Measurements from ENCODE around the gene FYN.

Gene FYN

DNA sequence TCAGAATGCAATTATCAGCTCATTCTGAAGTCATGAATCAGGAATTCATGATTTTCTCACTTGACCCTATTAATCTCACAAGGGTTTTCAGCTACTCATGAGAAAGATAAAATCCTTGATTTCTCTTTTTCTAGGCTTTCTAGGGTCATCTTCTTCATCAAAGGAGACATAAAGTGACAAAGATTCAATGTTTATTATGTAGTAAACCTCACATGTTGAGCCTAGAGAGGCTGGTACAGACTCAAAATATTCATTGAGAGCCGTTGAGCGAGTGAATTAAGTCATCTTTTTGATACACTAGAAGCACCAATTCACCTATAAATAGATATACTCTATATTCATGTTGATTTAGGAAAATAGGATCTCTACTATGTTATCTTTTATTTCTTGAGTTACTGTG is 162.8 kb downstream of the FYN start:
- no peak overlapping the region for H3K4me3 Mint-ChIP-seq
- peaks cover 74% of the 10 kb centered on the region for H3K36me3 Mint-ChIP-seq (ENCODE audit: insufficient read depth)
- DNase-seq (ENCODE audit: low spot score in 2 of 2) (no peak), ATAC-seq (replicated peaks; ENCODE audit: extremely low read depth, poor library complexity, severe bottlenecking) (no peak)
- H3K9me3 Mint-ChIP-seq = no peaks in the 10 kb centered on the region
- no peaks in the 10 kb centered on the region for H3K27me3 Mint-ChIP-seq
- H3K27ac Mint-ChIP-seq (ENCODE audit: low read depth) = peak overlapping the region; percentile 90
- peaks cover 55% of the 10 kb centered on the region for H3K4me1 Mint-ChIP-seq

DNA sequence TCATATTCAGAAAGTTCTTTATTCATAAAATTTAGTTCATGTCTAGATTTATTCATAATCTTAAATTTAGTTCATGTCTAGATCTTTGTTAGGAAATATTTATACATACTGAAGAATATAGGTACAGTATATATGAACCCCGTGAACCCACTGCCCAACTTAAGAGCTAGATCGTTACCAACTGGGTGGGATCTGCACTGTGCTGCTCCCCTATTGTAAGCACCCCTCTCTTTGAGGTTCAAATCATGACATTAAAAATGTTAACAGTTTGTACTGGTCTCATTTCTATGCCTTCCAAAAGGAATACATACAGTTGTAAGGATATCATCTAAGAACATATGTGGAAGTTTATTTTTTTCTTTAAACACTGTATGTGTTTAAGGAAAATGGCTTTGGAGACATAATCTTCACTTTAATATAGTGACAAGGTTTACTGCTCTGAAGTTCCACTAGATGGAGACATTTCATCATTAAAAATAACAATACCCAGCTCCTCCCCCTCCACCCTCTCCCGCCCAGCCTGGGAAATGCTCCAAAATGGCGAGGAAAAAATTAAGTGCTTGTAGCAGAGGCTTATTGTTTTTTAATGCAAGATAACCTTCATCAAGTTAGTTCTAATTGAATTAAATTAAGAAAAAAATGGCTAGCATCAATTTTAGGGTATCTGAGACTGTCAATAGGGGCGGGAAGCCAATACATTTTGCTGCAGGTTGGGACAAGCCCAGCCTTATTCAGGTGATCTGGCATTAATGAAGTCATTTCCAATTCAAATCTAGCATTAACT is 163.4 kb downstream of the FYN start:
- Mint-ChIP-seq H3K36me3 (ENCODE audit: insufficient read depth) (peaks cover 75% of the 10 kb centered on the region), H3K9me3 (no peaks in the 10 kb centered on the region), H3K4me1 (peaks cover 48% of the 10 kb centered on the region), H3K4me3 (no peak overlapping the region), H3K27ac (ENCODE audit: low read depth) (peak overlapping the region; percentile 81), H3K27me3 (no peaks in the 10 kb centered on the region)
- peak; percentile 31 to 49 for DNase-seq (ENCODE audit: low spot score in 2 of 2)
- ATAC-seq (replicated peaks; ENCODE audit: extremely low read depth, poor library complexity, severe bottlenecking) = peak; percentile 66

DNA sequence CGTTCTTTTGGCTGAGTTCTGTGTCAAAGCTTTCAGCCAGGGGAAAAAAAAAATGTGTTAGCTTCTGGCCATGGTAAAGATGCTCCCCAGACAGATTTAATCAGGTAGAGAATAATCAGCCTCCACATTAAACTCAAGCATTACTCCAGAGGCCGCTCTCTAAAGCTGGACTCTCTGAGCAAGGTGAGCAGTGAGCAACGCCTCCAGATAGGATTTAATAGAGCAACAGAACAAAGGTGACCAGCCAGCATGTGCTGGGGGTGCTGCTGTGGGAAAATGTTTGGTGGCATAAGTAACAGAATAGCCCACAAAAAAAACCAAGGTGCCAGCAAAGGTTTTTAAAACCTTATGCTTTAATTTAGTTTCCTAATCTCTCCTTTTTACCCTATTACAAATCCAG is 164.1 kb downstream of the FYN start:
- Mint-ChIP-seq H3K27ac (ENCODE audit: low read depth) (peak overlapping the region; percentile 81), H3K4me3 (no peak overlapping the region)

GRCh38 chr6:111707773-111708172 is 165.5 kb downstream of the FYN start:
- H3K9me3 Mint-ChIP-seq = no peaks in the 10 kb centered on the region
- no peaks in the 10 kb centered on the region for H3K27me3 Mint-ChIP-seq
- peak overlapping the region; percentile 22 for H3K27ac Mint-ChIP-seq (ENCODE audit: low read depth)
- ATAC-seq (replicated peaks; ENCODE audit: extremely low read depth, poor library complexity, severe bottlenecking) (no peak), DNase-seq (ENCODE audit: low spot score in 2 of 2) (no peak)
- H3K4me3 Mint-ChIP-seq = no peak overlapping the region
- H3K4me1 Mint-ChIP-seq = peaks cover 41% of the 10 kb centered on the region
- H3K36me3 Mint-ChIP-seq (ENCODE audit: insufficient read depth) = peaks cover 78% of the 10 kb centered on the region

More for the DNA sequence above, 164.1 kb downstream of the FYN start:
- Mint-ChIP-seq H3K36me3 (ENCODE audit: insufficient read depth) (peaks cover 78% of the 10 kb centered on the region), H3K9me3 (no peaks in the 10 kb centered on the region), H3K27me3 (no peaks in the 10 kb centered on the region), H3K4me1 (peaks cover 44% of the 10 kb centered on the region)
- no peak for DNase-seq (ENCODE audit: low spot score in 2 of 2)
- ATAC-seq (replicated peaks; ENCODE audit: extremely low read depth, poor library complexity, severe bottlenecking) = no peak

GRCh38 chr6:111706841-111707391 is 166.3 kb downstream of the FYN start:
- ATAC-seq (replicated peaks; ENCODE audit: extremely low read depth, poor library complexity, severe bottlenecking) (no peak), DNase-seq (ENCODE audit: low spot score in 2 of 2) (no peak)
- Mint-ChIP-seq H3K27ac (ENCODE audit: low read depth) (no peak overlapping the region), H3K27me3 (no peaks in the 10 kb centered on the region), H3K36me3 (ENCODE audit: insufficient read depth) (peaks cover 78% of the 10 kb centered on the region), H3K4me1 (peaks cover 39% of the 10 kb centered on the region), H3K9me3 (no peaks in the 10 kb centered on the region), H3K4me3 (no peak overlapping the region)

DNA sequence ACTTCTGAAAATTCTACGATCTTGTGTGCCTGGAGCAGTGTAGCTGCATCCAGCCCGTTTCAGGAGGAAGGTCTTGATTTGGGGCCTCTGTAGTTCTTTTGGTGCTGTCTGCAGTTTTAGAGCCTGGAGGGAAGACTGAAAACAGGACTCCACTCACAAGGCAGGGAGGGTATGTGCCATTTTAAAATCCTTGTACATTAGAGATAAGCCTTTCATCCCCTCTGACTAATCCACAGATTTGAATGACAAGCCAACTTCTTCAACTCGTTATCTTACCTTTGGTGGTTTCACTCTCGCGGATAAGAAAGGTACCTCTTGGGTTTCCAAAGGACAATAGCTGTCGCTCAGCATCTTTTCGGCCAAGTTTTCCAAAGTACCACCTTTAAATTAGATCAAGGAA is 169.5 kb downstream of the FYN start:
- peaks cover 89% of the 10 kb centered on the region for H3K36me3 Mint-ChIP-seq (ENCODE audit: insufficient read depth)
- DNase-seq (ENCODE audit: low spot score in 2 of 2) (no peak), ATAC-seq (replicated peaks; ENCODE audit: extremely low read depth, poor library complexity, severe bottlenecking) (no peak)
- H3K9me3 Mint-ChIP-seq = no peaks in the 10 kb centered on the region
- H3K27ac Mint-ChIP-seq (ENCODE audit: low read depth) = no peak overlapping the region
- H3K4me1 Mint-ChIP-seq = peaks cover 34% of the 10 kb centered on the region
- H3K27me3 Mint-ChIP-seq = no peaks in the 10 kb centered on the region
- H3K4me3 Mint-ChIP-seq = no peak overlapping the region

DNA sequence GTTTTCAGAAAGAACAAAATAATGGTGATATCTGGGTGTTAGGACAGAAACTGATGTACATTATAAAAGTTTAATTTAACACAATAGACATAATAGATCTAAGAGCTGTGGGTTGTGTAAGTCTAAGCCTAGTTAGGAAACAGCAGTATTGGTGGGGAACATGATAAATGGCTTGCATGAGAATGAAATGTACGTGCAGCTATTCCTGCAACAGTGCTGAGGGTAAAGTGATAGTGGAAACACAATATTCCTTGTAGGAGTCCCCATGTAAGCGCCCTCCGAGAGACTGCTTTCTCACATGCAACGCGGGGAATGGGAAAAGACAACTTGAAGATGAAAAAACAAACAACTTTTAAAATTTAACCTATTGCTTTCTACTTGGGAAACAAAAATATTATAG is 171.0 kb downstream of the FYN start:
- DNase-seq (ENCODE audit: low spot score in 2 of 2) (no peak), ATAC-seq (replicated peaks; ENCODE audit: extremely low read depth, poor library complexity, severe bottlenecking) (no peak)
- H3K4me1 Mint-ChIP-seq = peaks cover 34% of the 10 kb centered on the region
- H3K27ac Mint-ChIP-seq (ENCODE audit: low read depth) = no peak overlapping the region
- no peaks in the 10 kb centered on the region for H3K27me3 Mint-ChIP-seq
- peaks cover 88% of the 10 kb centered on the region for H3K36me3 Mint-ChIP-seq (ENCODE audit: insufficient read depth)
- no peaks in the 10 kb centered on the region for H3K9me3 Mint-ChIP-seq
- no peak overlapping the region for H3K4me3 Mint-ChIP-seq

DNA sequence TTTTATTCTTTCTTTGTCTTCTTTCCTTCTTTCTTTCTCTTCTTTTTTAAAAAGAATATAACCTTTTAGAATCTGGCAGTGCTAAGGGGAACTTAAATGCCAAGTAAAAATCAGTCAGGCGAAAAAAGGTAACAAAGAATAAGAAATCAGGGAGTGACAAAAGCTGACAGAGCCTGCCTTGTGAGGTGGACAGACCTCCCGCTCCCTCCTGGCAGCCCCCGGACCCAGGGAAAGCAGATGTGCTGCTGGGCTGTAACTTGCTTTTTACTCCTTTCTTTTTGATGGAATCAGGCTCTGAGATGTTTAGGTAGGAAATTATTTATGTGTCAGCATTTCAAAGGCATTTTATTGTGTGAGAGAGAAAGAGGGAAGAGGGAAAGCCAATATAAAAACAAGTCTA is 172.1 kb downstream of the FYN start:
- ATAC-seq (replicated peaks; ENCODE audit: extremely low read depth, poor library complexity, severe bottlenecking) = no peak
- Mint-ChIP-seq H3K9me3 (no peaks in the 10 kb centered on the region), H3K4me3 (no peak overlapping the region), H3K27ac (ENCODE audit: low read depth) (no peak overlapping the region), H3K27me3 (no peaks in the 10 kb centered on the region), H3K4me1 (peaks cover 36% of the 10 kb centered on the region), H3K36me3 (ENCODE audit: insufficient read depth) (peaks cover 86% of the 10 kb centered on the region)
- no peak for DNase-seq (ENCODE audit: low spot score in 2 of 2)

DNA sequence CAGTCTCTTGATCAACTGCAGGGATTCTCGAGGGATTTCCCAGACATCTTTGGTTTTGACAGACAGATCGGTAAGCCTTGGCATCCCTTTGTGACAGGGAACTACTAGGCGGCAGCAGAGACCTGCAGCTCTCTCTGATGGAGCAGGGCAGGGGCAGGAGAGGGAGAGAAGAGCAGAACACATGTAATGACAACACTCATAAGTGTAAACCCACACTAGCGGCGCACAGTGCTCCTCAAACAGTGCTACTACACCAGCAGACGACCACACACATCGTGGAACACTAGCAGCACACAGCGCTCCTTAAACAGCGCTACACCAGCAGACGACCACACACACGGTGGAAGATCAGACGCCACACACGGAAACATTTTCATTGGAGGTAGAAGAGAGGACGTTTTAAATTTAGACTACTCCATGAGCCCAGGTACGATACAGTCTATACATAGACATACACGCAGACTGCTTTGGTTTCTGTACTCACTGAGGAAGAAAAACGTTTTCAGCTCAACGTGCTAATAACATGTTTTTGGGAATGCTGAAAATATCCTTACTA is 173.0 kb downstream of the FYN start:
- Mint-ChIP-seq H3K27ac (ENCODE audit: low read depth) (peak overlapping the region; percentile 19), H3K27me3 (no peaks in the 10 kb centered on the region), H3K9me3 (no peaks in the 10 kb centered on the region), H3K4me3 (no peak overlapping the region), H3K36me3 (ENCODE audit: insufficient read depth) (peaks cover 86% of the 10 kb centered on the region), H3K4me1 (peaks cover 45% of the 10 kb centered on the region)
- DNase-seq (ENCODE audit: low spot score in 2 of 2) = no peak
- ATAC-seq (replicated peaks; ENCODE audit: extremely low read depth, poor library complexity, severe bottlenecking) = no peak

- Mint-ChIP-seq H3K27ac (ENCODE audit: low read depth) (peak overlapping the region; percentile 19), H3K27me3 (no peaks in the 10 kb centered on the region), H3K36me3 (ENCODE audit: insufficient read depth) (peaks cover 87% of the 10 kb centered on the region), H3K4me1 (peaks cover 50% of the 10 kb centered on the region), H3K9me3 (no peaks in the 10 kb centered on the region), H3K4me3 (peak overlapping the region; percentile 6)
- ATAC-seq (replicated peaks; ENCODE audit: extremely low read depth, poor library complexity, severe bottlenecking) (no peak), DNase-seq (ENCODE audit: low spot score in 2 of 2) (no peak)
Observed at GRCh38 chr6:111699123-111699522, 174.1 kb downstream of the FYN start.

GRCh38 chr6:111696814-111697213 is 176.4 kb downstream of the FYN start:
- H3K27ac Mint-ChIP-seq (ENCODE audit: low read depth) = no peak overlapping the region
- ATAC-seq (replicated peaks; ENCODE audit: extremely low read depth, poor library complexity, severe bottlenecking) (no peak), DNase-seq (ENCODE audit: low spot score in 2 of 2) (no peak)
- H3K9me3 Mint-ChIP-seq = no peaks in the 10 kb centered on the region
- no peaks in the 10 kb centered on the region for H3K27me3 Mint-ChIP-seq
- H3K4me3 Mint-ChIP-seq = no peak overlapping the region
- peaks cover 63% of the 10 kb centered on the region for H3K4me1 Mint-ChIP-seq
- peaks cover 91% of the 10 kb centered on the region for H3K36me3 Mint-ChIP-seq (ENCODE audit: insufficient read depth)

DNA sequence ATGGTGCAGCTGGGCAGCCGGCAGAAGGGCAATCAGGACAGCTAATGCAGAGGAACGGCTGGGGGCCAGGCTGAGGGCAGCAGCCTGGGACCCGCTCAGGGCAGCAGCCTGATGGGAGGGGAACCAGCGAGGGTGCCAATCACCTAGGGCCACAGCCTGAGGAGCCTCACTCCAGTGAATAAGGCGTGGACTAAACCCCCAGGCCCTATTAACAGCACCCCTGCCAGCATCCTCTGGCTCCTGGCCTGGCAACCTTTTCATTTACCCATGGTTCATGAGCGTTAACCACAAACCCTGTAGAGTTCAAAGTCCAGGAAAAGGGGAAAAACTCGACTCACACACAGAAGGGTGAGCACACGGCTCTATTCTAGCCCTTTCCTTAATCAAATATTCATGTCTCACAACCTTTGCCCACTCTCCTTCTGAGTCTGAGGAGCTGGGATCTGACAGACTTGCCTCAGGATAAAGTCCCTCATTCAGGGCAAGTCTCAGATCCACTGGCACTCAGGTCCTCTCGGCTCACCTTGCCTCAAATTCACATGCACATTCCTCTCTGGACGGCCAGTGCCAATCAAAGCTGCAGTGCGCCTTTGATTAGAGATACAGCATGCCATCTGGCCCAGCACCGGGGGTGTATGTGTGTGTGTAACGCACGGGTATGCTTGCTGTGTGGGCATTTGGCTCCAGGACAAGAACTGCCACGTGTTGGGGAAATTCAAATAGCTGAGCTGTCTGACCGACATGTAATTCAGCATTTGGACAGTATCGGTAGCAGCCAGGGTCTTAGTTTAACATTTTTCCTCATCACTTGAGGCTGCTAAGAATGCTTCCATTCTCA is 180.7 kb downstream of the FYN start:
- Mint-ChIP-seq H3K27me3 (no peaks in the 10 kb centered on the region), H3K4me3 (peak overlapping the region; percentile 27), H3K9me3 (no peaks in the 10 kb centered on the region), H3K4me1 (peaks cover 75% of the 10 kb centered on the region), H3K36me3 (ENCODE audit: insufficient read depth) (peaks cover 87% of the 10 kb centered on the region), H3K27ac (ENCODE audit: low read depth) (peak overlapping the region; percentile 81)
- ATAC-seq (replicated peaks; ENCODE audit: extremely low read depth, poor library complexity, severe bottlenecking) = no peak
- no peak for DNase-seq (ENCODE audit: low spot score in 2 of 2)

Data from central memory CD8-positive, alpha-beta T cell (primary cell).